Activated CD4-positive, CD25-positive, alpha-beta regulatory T cell treated with anti-CD3 and anti-CD28 coated beads, Interleukin-2, amount 50 U/mL, for 16 hours (primary cell): ENCODE measurements around the gene KLHDC1.
"Not testable (repeated sequence)": the region's sequence is repeated elsewhere in the genome, so short reads cannot be mapped to it uniquely, and the experiment has no call there.

ENCODE experiments used
- DNase-seq: peaks from one replicate; pipeline ENCODE4 v3.0.0-alpha.2; 2020; ENCODE audit warnings: low read depth, low spot score

The KLHDC1 gene

GRCh38 chr14:49692811-49693734 is at the start of gene KLHDC1:
TSS of gene KLHDC1 (plus strand) at chr14:49693120. CDS start at chr14:49693195, 75 bp downstream.
- peak; percentile 62 for DNase-seq

DNA sequence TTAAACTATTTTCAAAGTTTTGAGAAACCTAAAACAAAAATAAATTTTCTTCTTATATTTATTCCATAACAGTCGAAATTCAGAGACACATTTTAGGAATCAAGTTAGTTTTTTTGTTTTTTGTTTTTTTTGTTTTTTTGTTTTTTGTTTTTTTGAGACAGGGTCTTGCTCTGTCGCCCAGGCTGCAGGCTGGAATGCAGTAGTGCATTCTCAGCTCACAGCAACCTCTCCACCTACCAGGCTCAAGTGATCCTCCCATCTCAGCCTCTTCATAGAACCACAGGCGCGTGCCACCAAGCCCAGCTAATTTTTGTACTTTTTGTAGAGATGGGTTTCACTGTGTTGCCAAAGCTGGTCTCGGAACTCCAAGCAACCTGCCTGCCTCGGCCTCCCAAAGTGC is 39.4 kb upstream of the KLHDC1 start:
- no peak for DNase-seq

DNA sequence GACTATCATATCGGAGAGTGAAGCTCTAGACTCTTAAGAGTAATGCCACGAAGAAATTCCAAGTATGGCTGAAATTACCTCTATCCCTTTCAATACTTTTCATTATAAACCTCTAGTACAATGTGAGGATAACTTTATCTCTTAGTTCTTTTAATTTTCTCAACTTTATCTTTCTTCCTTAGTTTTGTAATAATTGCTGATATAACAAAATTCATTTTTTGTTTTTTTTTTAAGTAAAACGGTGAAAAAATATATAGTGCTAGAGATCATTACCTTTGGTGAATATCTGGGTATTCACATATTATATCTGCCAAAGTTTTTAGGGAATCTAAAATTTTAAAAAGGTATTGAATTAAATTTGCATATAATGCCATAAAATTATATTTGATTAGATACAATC is 38.4 kb upstream of the KLHDC1 start:
- DNase-seq, result no peak

DNA sequence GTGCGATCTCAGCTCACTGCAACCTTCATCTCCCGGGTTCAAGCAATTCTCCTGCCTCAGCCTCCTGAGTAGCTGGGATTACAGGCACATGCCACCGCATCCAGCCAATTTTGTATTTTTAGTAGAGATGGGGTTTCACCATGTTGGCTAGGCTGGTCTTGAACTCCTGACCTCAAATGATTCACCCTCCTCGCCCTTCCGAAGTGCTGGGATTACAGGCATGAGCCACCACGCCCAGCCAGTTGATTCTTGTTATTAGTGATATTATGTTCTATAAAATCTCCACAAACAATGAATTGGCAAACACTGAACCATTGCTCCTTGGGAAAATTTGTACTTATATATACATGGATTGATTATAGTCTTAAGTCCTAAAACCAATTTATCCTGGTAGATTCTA is 35.4 kb upstream of the KLHDC1 start:
- DNase-seq, result not testable (repeated sequence)

- no peak for DNase-seq
Observed at GRCh38 chr14:49659526-49660455, 33.1 kb upstream of the KLHDC1 start.

GRCh38 chr14:49670475-49670874 is 22.4 kb upstream of the KLHDC1 start:
- DNase-seq, result no peak

DNA sequence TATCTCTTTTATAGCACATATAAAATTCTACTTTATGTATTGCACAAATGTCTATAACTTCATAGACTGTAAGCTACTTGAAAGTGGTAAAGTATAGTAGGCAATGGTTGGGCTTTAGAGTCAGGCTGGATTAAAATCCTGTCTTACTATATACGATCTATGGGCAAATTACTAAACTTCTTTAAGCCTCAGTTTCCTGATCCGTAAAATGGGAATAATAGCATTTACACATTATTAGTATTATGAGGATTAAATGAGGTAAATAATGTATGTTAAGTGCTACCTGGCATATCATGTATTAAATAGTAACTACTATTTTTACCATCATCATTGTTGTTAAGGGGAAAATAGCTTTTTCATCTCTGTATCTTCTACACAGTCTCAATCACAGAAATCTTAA is 19.3 kb upstream of the KLHDC1 start:
- no peak for DNase-seq

DNA sequence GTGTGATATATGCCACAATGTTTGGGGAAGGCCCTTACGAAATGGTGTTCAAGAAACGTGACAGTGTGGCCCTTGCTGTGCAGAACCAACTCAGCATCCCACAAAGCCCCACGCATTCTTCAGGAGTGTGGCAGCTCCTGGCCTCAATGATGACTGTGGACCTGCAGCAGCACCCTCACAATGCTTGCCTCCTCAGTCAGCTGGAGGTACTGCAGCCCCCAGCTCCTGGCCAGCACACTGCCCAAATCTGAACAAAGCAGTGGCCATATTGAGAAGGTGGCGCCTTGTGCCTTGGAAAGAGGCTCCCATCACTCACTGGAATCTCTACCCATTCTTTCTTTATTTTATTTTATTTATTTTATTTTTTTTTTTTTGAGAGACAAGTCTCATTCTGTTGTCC is 15.3 kb upstream of the KLHDC1 start:
- no peak for DNase-seq

DNA sequence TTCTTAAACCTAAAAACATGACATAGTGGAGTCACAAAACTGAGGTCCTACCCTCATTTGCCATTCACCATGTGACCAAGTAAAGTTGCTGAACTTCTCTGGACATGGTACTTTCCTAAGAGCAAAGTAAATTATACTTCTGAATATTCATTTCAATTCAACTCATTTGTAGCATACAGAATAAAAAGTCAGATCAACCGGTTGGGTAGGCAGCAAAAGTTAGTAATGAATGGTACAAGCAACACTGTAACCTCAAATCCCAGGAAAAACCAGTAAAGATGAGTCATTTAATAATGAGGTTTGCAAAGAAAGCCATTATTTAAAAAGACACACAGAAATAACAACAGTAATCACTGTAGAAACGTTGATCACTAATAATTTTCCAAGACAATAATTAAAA is 13.6 kb upstream of the KLHDC1 start:
- no peak for DNase-seq

- DNase-seq, result no peak
Observed at GRCh38 chr14:49686425-49686824, 6.5 kb upstream of the KLHDC1 start.

DNA sequence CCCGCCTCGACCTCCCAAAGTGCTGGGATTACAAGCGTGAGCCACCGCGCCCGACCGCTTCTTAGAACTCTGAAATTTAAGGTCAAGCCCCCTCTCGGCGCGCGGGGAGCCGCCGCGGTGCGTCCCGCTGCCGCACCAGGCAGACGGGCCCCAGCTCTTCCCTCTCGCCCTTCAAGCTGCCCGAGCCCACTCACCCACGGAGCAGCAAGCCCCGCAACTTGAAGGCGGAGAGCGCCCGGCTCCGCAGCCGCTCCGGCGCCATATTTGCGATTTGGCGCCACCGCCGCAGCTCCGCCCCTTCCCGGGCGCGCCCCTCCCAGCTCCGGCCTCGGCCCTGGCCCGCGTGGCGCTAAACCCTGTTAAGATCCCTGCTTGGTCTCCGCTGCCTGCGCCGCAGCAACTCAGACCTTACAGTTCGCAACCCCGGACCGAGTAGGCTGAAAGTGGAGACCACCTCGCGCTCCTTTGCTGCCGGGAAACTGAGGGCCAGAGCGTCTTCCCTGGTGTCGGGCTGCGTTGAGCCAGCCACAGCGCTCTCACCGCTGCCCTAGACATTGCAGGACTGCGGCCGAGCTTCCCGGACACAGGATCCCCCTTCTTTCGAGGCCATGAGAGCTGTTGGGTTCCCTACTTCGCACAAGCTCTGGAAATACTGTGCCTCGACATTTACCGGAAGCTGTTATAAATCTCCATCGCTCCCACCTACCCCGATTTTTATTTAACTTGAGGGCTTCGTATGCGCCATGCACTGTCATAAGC is 4.8 kb upstream of the KLHDC1 start, which contains the start of gene POLE2:
POLE2 (minus strand) TSS at position 273 of the 759 bp plus-strand sequence; CDS start at position 262, 11 bp downstream.
- DNase-seq, result peak; percentile 36

- no peak for DNase-seq
Observed at GRCh38 chr14:49688701-49689030, 4.3 kb upstream of the KLHDC1 start.

GRCh38 chr14:49691031-49691430 is 1.9 kb upstream of the KLHDC1 start:
- no peak for DNase-seq

DNA sequence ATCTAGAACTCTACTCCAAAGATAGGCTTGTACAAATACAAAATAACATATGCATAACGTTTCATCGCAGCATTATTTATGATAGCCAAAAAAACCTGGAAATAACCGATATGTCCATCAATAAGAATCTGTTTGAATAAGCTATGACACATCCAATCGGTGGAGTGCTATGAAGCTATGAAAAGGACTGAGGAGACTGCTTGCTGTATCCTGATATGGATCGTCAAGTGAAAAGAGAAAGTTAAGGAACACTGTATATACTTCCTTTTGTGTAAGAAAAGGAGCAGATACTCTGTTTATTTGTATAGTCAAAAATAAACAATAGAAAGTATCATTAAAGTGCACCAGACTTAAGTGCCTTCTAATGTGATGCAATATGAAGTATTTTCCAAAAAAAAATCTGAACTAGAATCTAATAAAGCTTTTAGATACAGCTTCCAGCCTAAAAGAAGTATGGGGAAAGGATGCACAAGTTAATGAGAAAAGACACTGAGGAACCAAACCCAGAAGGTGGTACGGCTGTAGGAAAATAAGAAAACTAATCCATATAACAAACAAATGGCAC is 645 bp upstream of the KLHDC1 start:
- no peak for DNase-seq

DNA sequence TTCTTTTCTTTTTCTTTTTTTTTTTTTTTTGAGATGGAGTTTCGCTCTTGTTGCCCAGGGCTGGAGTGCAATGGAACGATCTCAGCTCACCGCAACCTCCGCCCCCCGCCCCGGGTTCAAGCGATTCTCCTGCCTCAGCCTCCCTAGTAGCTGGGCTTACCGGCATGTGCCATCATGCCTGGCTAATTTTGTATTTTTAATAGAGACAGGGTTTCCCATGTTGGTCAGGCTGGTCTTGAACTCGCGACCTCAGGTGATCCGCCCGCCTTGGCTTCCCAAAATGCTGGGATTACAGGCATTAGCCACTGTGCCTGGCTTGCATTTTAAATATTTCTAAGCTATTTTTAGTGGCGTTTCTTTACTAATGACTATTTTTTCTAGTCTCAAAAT is 810 bp downstream of the KLHDC1 start:
- DNase-seq, result not testable (repeated sequence)

DNA sequence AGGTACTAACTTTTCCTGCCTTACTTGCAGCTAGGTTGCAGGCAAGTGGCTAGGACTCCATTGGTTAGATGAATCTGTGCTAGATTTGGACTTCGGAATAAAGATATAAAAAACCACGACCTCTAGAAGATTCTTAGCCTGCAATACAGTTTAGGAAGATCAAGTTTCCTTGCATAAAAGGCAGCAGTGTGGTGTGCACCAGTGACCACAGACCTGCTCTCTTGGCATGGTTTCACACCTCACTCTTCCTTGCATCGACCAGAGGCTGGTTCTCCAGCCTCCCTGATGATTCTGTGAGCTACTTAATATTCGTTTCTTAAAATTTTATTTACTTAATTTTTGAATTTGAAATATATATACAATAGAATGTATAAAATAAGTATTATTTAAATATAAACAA is 9.8 kb downstream of the KLHDC1 start:
- no peak for DNase-seq

- no peak for DNase-seq
Observed at GRCh38 chr14:49703965-49704364, 11.0 kb downstream of the KLHDC1 start.

DNA sequence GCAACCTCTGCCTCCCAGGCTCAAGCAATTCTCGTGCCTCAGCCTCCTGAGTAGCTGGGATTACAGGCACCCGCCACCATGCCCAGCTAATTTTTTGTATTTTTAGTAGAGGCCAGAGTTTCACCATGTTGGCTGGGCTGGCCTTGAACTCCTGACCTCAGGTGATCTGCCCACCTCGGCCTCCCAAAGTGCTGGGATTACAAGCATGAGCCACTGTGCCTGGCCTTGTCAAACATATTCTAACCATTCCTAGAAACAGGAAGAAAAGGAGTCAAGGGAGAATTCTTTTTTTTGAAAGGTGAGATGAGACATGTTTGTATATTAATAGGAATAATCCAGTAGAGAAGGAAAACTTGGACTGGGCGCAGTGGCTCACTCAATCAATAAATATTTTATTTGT is 11.6 kb downstream of the KLHDC1 start:
- not testable (repeated sequence) for DNase-seq

- not testable (repeated sequence) for DNase-seq
Observed at GRCh38 chr14:49710993-49711392, 18.1 kb downstream of the KLHDC1 start.

- DNase-seq, result no peak
Observed at GRCh38 chr14:49720744-49721143, 27.8 kb downstream of the KLHDC1 start.

DNA sequence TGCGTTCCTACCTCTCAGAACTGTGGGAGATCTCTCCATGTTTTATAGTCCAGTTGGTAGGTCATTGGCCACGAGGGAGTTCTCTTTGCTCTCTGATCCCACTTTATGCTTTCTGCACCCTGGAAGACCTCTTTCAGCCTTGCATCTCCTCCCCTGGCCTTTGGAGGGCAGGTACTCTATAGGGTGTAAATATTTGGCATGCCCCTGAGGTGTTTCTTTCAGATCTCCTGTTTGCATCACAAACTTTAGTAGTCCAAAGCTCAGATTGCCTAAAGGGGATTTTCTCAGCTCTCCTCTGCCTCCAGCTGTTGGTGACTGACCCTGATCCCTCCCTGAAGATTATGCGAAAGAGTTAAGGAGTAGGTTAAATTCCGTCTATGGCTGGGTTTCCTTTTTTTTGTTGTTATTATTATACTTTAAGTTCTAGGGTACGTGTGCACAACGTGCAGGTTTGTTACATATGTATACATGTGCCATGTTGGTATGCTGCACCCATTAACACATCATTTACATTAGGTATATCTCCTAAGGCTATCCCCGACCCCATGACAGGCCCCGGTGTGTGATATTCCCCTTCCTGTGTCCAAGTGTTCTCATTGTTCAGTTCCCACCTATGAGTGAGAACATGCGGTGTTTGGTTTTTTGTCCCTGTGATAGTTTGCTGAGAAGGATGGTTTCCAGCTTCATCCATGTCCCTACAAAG is 29.0 kb downstream of the KLHDC1 start:
- DNase-seq, result not testable (repeated sequence)
